ENCODE data around the gene TMEM44. TPM values are rescaled to one million over a fixed set of nuclear protein-coding genes. Genes with fewer than 3 reads are reported as not detected.
"Not testable (repeated sequence)": the region's sequence is repeated elsewhere in the genome, so short reads cannot be mapped to it uniquely, and the experiment has no call there.

The TMEM44 gene
- total RNA-seq, 4 donors from 2014 or later: 3.0 to 5.4 (median 3.1) TPM

DNA sequence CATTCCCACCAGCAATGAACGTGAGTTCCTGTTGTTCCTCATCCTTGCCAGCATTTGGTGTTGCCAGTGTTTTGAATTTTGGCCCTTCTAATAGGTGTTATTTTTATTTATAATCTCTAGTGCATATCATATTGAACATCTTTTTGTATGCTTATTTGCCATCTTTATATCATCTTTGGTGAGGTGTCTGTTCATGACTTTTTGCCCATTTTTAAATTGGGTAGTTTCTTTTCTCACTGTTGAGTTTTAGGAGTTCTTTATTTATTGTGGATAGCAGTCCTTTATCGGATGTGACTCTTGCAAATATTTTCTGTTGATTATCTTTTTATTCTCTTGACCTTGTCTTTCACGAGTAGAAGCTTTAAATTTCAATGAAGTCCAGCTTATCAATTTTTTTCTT is 86.2 kb downstream of the TMEM44 start:
- ATAC-seq (no peak), DNase-seq (no peak)
- Histone ChIP-seq H3K27me3 (no peaks in the 10 kb centered on the region), H3K36me3 (no peaks in the 10 kb centered on the region), H3K27ac (no peak overlapping the region), H3K9me3 (no peaks in the 10 kb centered on the region), H3K4me1 (peaks cover 6 to 8% of the 10 kb centered on the region in 2 donors), H3K4me3 (no peak overlapping the region)
- intact Hi-C loops (cut with DNase I; ENCODE audit: low total_unique reads) (no loop called here), in situ Hi-C loops (cut with MboI; ENCODE audit: low sequenced_read_pairs in 4 of 4) (no loop called here)
- TF ChIP-seq POLR2A (IDR thresholded peaks at IDR 0.05): no peak

DNA sequence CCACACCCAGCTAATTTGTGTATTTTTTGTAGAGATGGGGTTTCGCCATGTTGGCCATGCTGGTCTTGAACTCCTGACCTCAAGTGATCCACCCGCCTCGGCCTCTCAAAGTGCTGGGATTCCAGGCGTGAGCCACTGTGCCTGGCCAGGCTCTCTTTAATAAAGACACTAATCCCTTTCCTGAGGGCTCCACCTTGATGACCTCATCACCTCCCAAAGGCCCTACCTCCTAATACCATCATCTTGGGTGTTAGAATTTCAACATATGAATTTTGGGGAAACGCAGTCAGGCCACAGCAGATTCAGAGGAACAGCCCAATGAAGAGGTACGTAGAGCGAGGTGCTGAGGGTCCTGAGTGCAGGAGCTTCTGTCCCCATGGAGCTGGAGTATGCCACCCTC is 87.7 kb downstream of the TMEM44 start:
- H3K4me1 ChIP-seq; H3K27ac ChIP-seq; H3K9me3 ChIP-seq; intact Hi-C loops (cut with DNase I; ENCODE audit: low total_unique reads); DNase-seq; H3K36me3 ChIP-seq; in situ Hi-C loops (cut with MboI; ENCODE audit: low sequenced_read_pairs in 4 of 4); H3K27me3 ChIP-seq; ATAC-seq; H3K4me3 ChIP-seq: not testable (repeated sequence)

GRCh38 chr3:194543550-194543949 is 89.7 kb downstream of the TMEM44 start:
- Histone ChIP-seq H3K27me3 (no peaks in the 10 kb centered on the region), H3K36me3 (no peaks in the 10 kb centered on the region), H3K27ac (no peak overlapping the region), H3K9me3 (no peaks in the 10 kb centered on the region), H3K4me3 (no peak overlapping the region), H3K4me1 (peaks cover 0 to 3% of the 10 kb centered on the region in 2 donors)
- TF ChIP-seq POLR2A (IDR thresholded peaks at IDR 0.05): no peak
- TF ChIP-seq, protein P1, sequence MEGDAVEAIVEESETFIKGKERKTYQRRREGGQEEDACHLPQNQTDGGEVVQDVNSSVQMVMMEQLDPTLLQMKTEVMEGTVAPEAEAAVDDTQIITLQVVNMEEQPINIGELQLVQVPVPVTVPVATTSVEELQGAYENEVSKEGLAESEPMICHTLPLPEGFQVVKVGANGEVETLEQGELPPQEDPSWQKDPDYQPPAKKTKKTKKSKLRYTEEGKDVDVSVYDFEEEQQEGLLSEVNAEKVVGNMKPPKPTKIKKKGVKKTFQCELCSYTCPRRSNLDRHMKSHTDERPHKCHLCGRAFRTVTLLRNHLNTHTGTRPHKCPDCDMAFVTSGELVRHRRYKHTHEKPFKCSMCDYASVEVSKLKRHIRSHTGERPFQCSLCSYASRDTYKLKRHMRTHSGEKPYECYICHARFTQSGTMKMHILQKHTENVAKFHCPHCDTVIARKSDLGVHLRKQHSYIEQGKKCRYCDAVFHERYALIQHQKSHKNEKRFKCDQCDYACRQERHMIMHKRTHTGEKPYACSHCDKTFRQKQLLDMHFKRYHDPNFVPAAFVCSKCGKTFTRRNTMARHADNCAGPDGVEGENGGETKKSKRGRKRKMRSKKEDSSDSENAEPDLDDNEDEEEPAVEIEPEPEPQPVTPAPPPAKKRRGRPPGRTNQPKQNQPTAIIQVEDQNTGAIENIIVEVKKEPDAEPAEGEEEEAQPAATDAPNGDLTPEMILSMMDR (IDR thresholded peaks at IDR 0.05 in 4 of 5, conservative IDR thresholded peaks at IDR 0.05 in 1 of 5): no peak
- intact Hi-C loops (cut with DNase I; ENCODE audit: low total_unique reads) (no loop called here), in situ Hi-C loops (cut with MboI; ENCODE audit: low sequenced_read_pairs in 4 of 4) (no loop called here)
- no peak for ATAC-seq
- DNase-seq: no peak

DNA sequence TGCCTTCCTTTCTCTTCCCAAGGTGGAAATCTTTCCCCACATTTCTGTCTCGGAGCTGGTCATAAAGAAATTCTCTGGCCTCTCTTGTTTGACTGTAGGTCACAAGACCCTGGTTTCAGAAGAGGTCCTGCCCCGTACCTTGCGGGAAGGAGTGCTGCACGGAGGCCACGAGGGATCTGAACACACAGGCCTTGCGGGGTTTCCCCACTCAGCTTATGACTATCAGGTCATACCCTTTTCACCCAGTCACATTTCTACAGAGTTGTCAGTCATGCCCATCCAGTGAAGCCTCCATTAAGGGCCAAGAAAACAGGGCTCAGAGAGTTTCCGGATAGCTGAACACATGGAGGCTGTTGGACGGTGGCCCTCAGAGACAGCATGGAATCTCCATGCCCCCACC is 91.7 kb downstream of the TMEM44 start:
- TF ChIP-seq, protein P1 (IDR thresholded peaks at IDR 0.05 in 4 of 5, conservative IDR thresholded peaks at IDR 0.05 in 1 of 5): no peak
- TF ChIP-seq POLR2A (IDR thresholded peaks at IDR 0.05): no peak
- DNase-seq (no peak), ATAC-seq (no peak)
- Histone ChIP-seq H3K27me3 (no peaks in the 10 kb centered on the region), H3K9me3 (no peaks in the 10 kb centered on the region), H3K4me1 (peaks cover 7 to 11% of the 10 kb centered on the region in 2 donors), H3K4me3 (no peak overlapping the region), H3K36me3 (no peaks in the 10 kb centered on the region), H3K27ac (no peak overlapping the region)
- in situ Hi-C loops (cut with MboI; ENCODE audit: low sequenced_read_pairs in 4 of 4) (no loop called here), intact Hi-C loops (cut with DNase I; ENCODE audit: low total_unique reads) (no loop called here)

- DNase-seq (peak; percentile 9 to 21), ATAC-seq (peak in 1 of 2 donors; percentile 50)
- no peak overlapping the region for H3K4me3 ChIP-seq
- no peaks in the 10 kb centered on the region for H3K27me3 ChIP-seq
- H3K27ac ChIP-seq: no peak overlapping the region
- intact Hi-C loops (cut with DNase I; ENCODE audit: low total_unique reads) (no loop called here), in situ Hi-C loops (cut with MboI; ENCODE audit: low sequenced_read_pairs in 4 of 4) (no loop called here)
- H3K4me1 ChIP-seq: peaks cover 7 to 11% of the 10 kb centered on the region in 2 donors
- no peaks in the 10 kb centered on the region for H3K36me3 ChIP-seq
- H3K9me3 ChIP-seq: no peaks in the 10 kb centered on the region
- TF ChIP-seq POLR2A (IDR thresholded peaks at IDR 0.05): no peak
- TF ChIP-seq, protein P1 (IDR thresholded peaks at IDR 0.05 in 4 of 5, conservative IDR thresholded peaks at IDR 0.05 in 1 of 5): no peak
These were observed 92.8 kb downstream of the TMEM44 start for GRCh38 chr3:194540274-194540905.

DNA sequence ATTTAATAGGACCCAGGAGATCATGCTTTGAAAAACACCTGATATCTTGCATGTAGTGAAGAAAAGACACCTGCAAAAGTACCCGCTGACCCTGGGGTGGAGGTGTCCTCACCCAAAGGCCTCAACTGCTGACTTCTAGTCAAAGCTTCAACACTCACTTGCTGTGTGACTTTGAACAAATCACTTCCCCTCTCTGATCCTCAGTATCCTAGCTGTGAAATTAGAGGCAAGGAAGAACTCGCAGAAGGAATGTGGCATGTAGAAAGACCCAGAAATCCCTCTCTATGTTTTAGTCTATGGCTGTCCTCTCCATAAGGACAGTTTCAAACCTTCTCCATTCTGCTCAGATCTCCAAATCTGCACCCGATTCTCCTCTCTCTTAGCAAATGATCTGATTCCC is 93.7 kb downstream of the TMEM44 start:
- intact Hi-C loops (cut with DNase I; ENCODE audit: low total_unique reads) (no loop called here), in situ Hi-C loops (cut with MboI; ENCODE audit: low sequenced_read_pairs in 4 of 4) (no loop called here)
- no peaks in the 10 kb centered on the region for H3K27me3 ChIP-seq
- TF ChIP-seq, protein P1 (IDR thresholded peaks at IDR 0.05 in 4 of 5, conservative IDR thresholded peaks at IDR 0.05 in 1 of 5): no peak
- H3K4me3 ChIP-seq: no peak overlapping the region
- no peak overlapping the region for H3K27ac ChIP-seq
- H3K4me1 ChIP-seq: peaks cover 7 to 11% of the 10 kb centered on the region in 2 donors
- no peaks in the 10 kb centered on the region for H3K36me3 ChIP-seq
- DNase-seq (no peak), ATAC-seq (no peak)
- no peaks in the 10 kb centered on the region for H3K9me3 ChIP-seq
